GM06990 (cell line): ENCODE data around the gene SLC29A4.
"Not testable (repeated sequence)": the region's sequence is repeated elsewhere in the genome, so short reads cannot be mapped to it uniquely, and the experiment has no call there.

Experiments used
- DNase-seq: peaks from one replicate; pipeline ENCODE4 v3.0.0-alpha.2; 2011; ENCODE audit not compliant: insufficient read length; ENCODE audit errors: extremely low read depth
- H3K27me3 ChIP-seq: replicated peaks from 2 replicates; pipeline ENCODE4 v1.6.0; 2011; ENCODE audit warnings: low read length; ENCODE audit not compliant: control insufficient read depth, insufficient read depth
- H3K36me3 ChIP-seq: 2 replicates; pipeline ENCODE4 v1.5.1; 2011; ENCODE audit warnings: low read length; ENCODE audit not compliant: control insufficient read depth, insufficient read depth
- H3K4me3 ChIP-seq: replicated peaks from 2 replicates; pipeline ENCODE4 v1.5.1; 2011; ENCODE audit warnings: low read depth, mild to moderate bottlenecking, control low read depth, low read length
- TF ChIP-seq, protein P1 (sequence below): IDR thresholded peaks from 2 replicates; pipeline ENCODE4 v1.5.1; 2011; ENCODE audit warnings: low read length, control low read depth, mild to moderate bottlenecking, inconsistent platforms; ENCODE audit not compliant: insufficient read depth, poor library complexity, severe bottlenecking

SLC29A4 gene

GRCh38 chr7:5296611-5297226 lies 14.0 kb downstream of the SLC29A4 start:
- peak; percentile 50 for DNase-seq
- peak overlapping the region; percentile 8 for H3K4me3 ChIP-seq
- H3K27me3 ChIP-seq: peaks cover 1% of the 10 kb centered on the region; the same call in 1 of the 2 replicates
- no peaks in the 10 kb centered on the region for H3K36me3 ChIP-seq
- TF ChIP-seq, protein P1, sequence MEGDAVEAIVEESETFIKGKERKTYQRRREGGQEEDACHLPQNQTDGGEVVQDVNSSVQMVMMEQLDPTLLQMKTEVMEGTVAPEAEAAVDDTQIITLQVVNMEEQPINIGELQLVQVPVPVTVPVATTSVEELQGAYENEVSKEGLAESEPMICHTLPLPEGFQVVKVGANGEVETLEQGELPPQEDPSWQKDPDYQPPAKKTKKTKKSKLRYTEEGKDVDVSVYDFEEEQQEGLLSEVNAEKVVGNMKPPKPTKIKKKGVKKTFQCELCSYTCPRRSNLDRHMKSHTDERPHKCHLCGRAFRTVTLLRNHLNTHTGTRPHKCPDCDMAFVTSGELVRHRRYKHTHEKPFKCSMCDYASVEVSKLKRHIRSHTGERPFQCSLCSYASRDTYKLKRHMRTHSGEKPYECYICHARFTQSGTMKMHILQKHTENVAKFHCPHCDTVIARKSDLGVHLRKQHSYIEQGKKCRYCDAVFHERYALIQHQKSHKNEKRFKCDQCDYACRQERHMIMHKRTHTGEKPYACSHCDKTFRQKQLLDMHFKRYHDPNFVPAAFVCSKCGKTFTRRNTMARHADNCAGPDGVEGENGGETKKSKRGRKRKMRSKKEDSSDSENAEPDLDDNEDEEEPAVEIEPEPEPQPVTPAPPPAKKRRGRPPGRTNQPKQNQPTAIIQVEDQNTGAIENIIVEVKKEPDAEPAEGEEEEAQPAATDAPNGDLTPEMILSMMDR: no peak

DNA sequence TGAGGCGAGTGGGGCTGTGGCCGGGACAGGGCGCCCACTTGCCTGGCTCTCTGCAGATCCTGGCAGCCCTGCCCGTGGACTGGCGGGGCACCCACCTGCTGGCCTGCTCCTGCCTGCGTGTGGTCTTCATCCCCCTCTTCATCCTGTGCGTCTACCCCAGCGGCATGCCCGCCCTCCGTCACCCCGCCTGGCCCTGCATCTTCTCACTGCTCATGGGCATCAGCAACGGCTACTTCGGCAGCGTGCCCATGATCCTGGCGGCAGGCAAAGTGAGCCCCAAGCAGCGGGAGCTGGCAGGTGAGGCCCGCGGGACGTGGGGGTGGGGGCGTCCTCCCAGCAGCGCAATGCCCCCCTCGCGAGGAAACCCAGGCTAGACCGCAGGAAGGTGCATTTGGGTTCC lies 17.6 kb downstream of the SLC29A4 start:
- no peaks in the 10 kb centered on the region; the same call in 1 of the 2 replicates for H3K27me3 ChIP-seq
- H3K36me3 ChIP-seq: no peaks in the 10 kb centered on the region
- DNase-seq: no peak
- TF ChIP-seq, protein P1: no peak
- no peak overlapping the region for H3K4me3 ChIP-seq

DNA sequence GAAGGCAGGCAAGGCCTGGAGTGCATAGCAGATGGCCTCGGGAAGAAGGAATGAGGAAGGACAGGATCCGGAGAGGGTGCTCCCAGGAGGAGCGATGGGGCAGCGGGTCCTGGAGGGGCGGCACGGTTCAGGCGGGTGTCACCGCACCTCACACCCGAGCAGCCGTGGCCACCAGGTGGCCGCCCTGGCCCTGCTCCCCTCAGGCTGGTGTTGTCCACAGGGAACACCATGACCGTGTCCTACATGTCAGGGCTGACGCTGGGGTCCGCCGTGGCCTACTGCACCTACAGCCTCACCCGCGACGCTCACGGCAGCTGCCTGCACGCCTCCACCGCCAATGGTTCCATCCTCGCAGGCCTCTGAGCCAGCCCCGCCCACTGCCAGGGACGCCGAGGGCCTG lies 19.8 kb downstream of the SLC29A4 start:
- TF ChIP-seq, protein P1: no peak
- no peak for DNase-seq
- Histone ChIP-seq H3K4me3 (no peak overlapping the region), H3K27me3 (no peaks in the 10 kb centered on the region), H3K36me3 (peaks cover 3% of the 10 kb centered on the region)

DNA sequence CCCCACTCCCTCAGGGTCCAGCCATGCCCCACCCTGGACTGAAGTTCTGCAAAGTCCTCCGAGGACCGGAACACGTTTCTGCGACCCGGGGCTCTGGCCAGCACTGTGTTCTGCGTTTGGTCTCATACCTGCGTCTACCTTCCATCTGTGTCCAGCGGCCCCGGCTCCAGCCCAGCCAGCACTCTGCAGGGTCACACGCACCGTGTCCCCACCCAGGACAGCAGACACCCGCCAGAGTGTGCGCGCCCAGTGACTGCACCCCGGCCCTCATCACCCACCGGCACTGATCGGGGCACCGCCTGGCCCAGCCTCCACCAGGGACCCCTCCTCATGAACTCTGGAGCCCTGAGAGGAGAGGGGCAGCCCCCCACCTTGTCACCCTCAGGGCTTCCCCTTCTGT lies 20.3 kb downstream of the SLC29A4 start:
- TF ChIP-seq, protein P1: no peak
- Histone ChIP-seq H3K4me3 (no peak overlapping the region), H3K27me3 (no peaks in the 10 kb centered on the region), H3K36me3 (peaks cover 3% of the 10 kb centered on the region)
- no peak for DNase-seq

- Histone ChIP-seq H3K4me3 (no peak overlapping the region), H3K27me3 (no peaks in the 10 kb centered on the region), H3K36me3 (peaks cover 3% of the 10 kb centered on the region)
- TF ChIP-seq, protein P1: no peak
- DNase-seq: no peak
Observed at GRCh38 chr7:5303591-5304505, 21.1 kb downstream of the SLC29A4 start.

GRCh38 chr7:5305050-5305449 lies 22.3 kb downstream of the SLC29A4 start:
- not testable (repeated sequence) for H3K27me3 ChIP-seq, H3K36me3 ChIP-seq, H3K4me3 ChIP-seq, DNase-seq

GRCh38 chr7:5307221-5308142 lies 24.7 kb downstream of the SLC29A4 start:
- DNase-seq, H3K36me3 ChIP-seq, H3K27me3 ChIP-seq, H3K4me3 ChIP-seq: not testable (repeated sequence)
